IPS-20b (cell line): ENCODE measurements around the gene PARL.

Experiments
- H3K27ac ChIP-seq: one replicate; pipeline ENCODE4 v1.5.1; 2013; ENCODE audit warnings: low read length
- H3K27me3 ChIP-seq: 2 replicates; pipeline ENCODE4 v1.6.1; 2013; ENCODE audit warnings: mild to moderate bottlenecking, low read length, inconsistent platforms; ENCODE audit not compliant: insufficient read depth
- H3K36me3 ChIP-seq: 2 replicates; pipeline ENCODE4 v1.6.1; 2013; ENCODE audit warnings: low read depth, mild to moderate bottlenecking, inconsistent platforms, low read length, moderate library complexity; ENCODE audit not compliant: insufficient read depth
- H3K4me1 ChIP-seq: 2 replicates; pipeline ENCODE4 v1.6.1; 2013; ENCODE audit warnings: mild to moderate bottlenecking, control low read depth, inconsistent platforms, low read length, moderate library complexity; ENCODE audit not compliant: insufficient read depth
- H3K4me3 ChIP-seq: 2 replicates; pipeline ENCODE4 v1.5.1; 2013; ENCODE audit warnings: mild to moderate bottlenecking, low read length, inconsistent platforms
- H3K9ac ChIP-seq: 2 replicates; pipeline ENCODE4 v1.6.1; 2013; ENCODE audit warnings: low read depth, mild to moderate bottlenecking, inconsistent platforms, low read length, moderate library complexity
- H3K9me3 ChIP-seq: 2 replicates; pipeline ENCODE4 v1.6.1; 2013; ENCODE audit warnings: mild to moderate bottlenecking, low read depth, low read length, inconsistent platforms; ENCODE audit not compliant: insufficient read depth

The PARL gene

DNA sequence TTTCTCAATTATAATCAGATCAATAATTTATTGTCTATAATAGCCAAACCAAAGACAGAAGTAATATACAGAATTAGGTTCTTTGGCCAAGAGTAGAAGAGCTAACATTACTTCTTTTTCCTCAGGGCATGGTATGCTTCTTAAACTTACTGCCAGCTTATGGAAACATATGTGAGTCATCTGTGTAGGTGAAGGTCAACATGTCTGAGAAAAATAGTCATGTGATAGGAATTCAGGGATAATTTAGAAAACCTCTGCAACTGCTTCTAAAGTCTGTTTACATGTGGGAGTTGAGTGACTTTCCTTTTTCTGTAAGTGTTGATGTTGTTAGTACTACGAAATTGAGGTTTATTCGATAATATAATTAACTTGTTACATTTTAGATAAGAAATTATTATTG is 40.1 kb downstream of the PARL start:
- no peak overlapping the region for H3K27ac ChIP-seq
- H3K9me3 ChIP-seq = no peaks in the 10 kb centered on the region
- no peaks in the 10 kb centered on the region for H3K27me3 ChIP-seq
- no peaks in the 10 kb centered on the region for H3K4me1 ChIP-seq
- H3K36me3 ChIP-seq = peaks cover 75% of the 10 kb centered on the region
- no peak overlapping the region for H3K4me3 ChIP-seq
- H3K9ac ChIP-seq = no peak overlapping the region

DNA sequence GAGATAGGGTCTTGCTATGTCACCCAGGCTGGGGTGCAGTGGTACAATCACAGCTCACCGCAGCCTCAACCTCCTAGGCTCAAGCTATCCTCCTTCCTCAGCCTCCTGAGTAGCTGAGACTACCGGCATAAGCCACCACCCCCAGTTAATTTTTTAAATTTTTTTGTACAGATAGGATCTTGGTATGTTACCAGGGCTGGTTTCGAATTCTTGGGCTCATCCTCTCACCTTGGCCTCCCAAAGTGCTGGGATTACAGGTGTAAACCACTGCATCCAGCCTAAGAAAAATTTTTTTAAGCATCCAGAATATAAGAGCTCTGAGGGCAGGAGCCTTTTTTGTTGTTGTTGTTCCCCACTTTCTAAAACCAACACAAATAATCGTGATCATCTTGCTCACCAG is 44.9 kb downstream of the PARL start:
- no peaks in the 10 kb centered on the region for H3K27me3 ChIP-seq
- H3K9me3 ChIP-seq = no peaks in the 10 kb centered on the region
- no peak overlapping the region for H3K9ac ChIP-seq
- no peak overlapping the region for H3K4me3 ChIP-seq
- H3K27ac ChIP-seq = no peak overlapping the region
- H3K36me3 ChIP-seq = peaks cover 73% of the 10 kb centered on the region
- no peaks in the 10 kb centered on the region for H3K4me1 ChIP-seq

- H3K36me3 ChIP-seq = peaks cover 70% of the 10 kb centered on the region
- H3K4me1 ChIP-seq = no peaks in the 10 kb centered on the region
- no peak overlapping the region for H3K27ac ChIP-seq
- no peak overlapping the region for H3K4me3 ChIP-seq
- H3K9ac ChIP-seq = no peak overlapping the region
- no peaks in the 10 kb centered on the region for H3K27me3 ChIP-seq
- no peaks in the 10 kb centered on the region for H3K9me3 ChIP-seq
These were observed 46.8 kb downstream of the PARL start for GRCh38 chr3:183837894-183838293.

- Histone ChIP-seq H3K27me3 (no peaks in the 10 kb centered on the region), H3K36me3 (peaks cover 72% of the 10 kb centered on the region), H3K4me1 (no peaks in the 10 kb centered on the region), H3K9ac (no peak overlapping the region), H3K9me3 (no peaks in the 10 kb centered on the region), H3K27ac (no peak overlapping the region), H3K4me3 (no peak overlapping the region)
These were observed 47.3 kb downstream of the PARL start for GRCh38 chr3:183837390-183837789.

DNA sequence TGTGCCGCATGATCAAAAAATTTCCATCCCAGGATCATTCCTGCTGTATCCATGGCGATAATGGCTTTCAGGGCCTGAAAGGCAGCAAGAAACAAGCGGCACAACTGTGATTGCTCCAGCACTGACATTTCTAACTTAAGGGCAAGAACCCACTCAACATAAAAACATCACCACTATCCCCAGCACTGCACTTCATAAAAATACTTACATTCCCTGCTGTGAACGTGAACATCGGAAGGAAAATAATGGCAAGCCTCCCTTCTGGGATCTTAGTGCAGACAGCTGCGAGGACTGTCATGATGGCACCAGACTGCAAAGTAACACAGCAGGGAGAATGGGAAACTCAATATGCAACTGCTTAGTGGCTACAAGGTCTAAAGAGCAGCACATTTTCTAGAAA is 51.2 kb downstream of the PARL start:
- Histone ChIP-seq H3K9me3 (no peaks in the 10 kb centered on the region), H3K4me3 (no peak overlapping the region), H3K4me1 (no peaks in the 10 kb centered on the region), H3K36me3 (peaks cover 47% of the 10 kb centered on the region), H3K9ac (no peak overlapping the region), H3K27me3 (no peaks in the 10 kb centered on the region), H3K27ac (no peak overlapping the region)

DNA sequence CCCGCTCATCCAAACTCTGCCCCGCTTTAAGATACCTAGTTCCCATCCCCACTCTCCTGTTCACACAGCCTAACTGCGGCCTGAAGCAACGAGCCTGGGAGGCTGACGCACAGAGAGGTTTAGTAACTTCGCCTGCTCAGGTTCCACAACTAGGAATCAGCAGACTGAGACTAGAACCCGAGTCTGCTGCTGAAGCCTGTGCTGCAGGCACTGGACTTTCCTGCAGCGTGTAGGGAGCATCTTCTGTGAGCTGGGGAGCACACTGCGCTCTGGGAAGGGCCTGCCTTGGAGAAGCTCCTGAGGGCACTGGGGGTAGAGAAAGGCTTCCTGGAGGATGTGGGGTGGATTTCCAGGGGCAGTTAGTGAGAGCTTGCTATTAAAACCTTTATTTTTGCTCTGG is 54.5 kb downstream of the PARL start:
- no peak overlapping the region for H3K9ac ChIP-seq
- no peaks in the 10 kb centered on the region for H3K9me3 ChIP-seq
- H3K4me1 ChIP-seq = no peaks in the 10 kb centered on the region
- no peak overlapping the region for H3K27ac ChIP-seq
- H3K36me3 ChIP-seq = peaks cover 40% of the 10 kb centered on the region
- H3K27me3 ChIP-seq = no peaks in the 10 kb centered on the region
- no peak overlapping the region for H3K4me3 ChIP-seq

- Histone ChIP-seq H3K4me3 (no peak overlapping the region), H3K9ac (no peak overlapping the region), H3K27me3 (peaks cover 4% of the 10 kb centered on the region; the same call in 1 of the 2 replicates), H3K36me3 (peaks cover 35% of the 10 kb centered on the region), H3K4me1 (no peaks in the 10 kb centered on the region; the same call in 1 of the 2 replicates), H3K27ac (no peak overlapping the region), H3K9me3 (no peaks in the 10 kb centered on the region)
These were observed 55.2 kb downstream of the PARL start for GRCh38 chr3:183829466-183829865.

GRCh38 chr3:183828538-183828870 is 56.2 kb downstream of the PARL start:
- no peak overlapping the region for H3K9ac ChIP-seq
- peaks cover 14% of the 10 kb centered on the region for H3K27me3 ChIP-seq
- H3K36me3 ChIP-seq = peaks cover 30% of the 10 kb centered on the region
- no peak overlapping the region for H3K27ac ChIP-seq
- H3K4me3 ChIP-seq = no peak overlapping the region
- peaks cover 3% of the 10 kb centered on the region; the same call in 1 of the 2 replicates for H3K4me1 ChIP-seq
- no peaks in the 10 kb centered on the region for H3K9me3 ChIP-seq

DNA sequence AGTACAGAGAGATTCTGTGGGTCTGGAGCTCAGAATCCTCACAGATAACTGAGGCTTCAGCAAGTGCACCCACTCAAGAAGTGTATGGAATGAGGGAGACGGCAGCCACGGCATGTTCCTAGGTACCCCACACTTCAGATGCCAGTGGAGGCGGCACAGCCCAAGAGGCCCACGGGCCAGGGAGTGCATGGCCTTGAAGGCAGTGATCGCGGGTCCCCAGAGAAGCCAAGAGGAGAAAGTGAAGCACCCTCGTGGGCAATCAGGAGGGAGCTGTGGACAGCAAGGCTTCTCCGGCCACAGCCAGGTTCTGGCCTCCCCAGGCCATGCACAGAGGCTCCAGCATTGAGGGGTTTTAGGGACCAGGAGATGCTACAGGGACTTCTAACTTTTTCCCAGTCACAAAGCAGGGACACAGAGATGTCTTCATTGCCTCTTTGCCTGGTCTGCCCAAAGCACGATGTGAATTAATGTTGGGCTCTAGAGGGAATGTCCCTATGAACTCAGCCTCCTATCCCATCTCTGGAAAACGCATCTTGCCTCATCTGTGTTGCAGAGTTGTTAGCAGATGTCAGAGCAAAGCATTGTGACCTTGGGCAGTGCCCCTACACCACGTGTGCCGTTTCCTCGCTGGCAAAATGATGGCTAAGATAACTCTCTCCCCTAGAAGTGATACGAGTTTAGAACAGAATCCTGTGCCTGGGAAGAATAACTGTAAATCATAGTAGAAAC is 56.7 kb downstream of the PARL start:
- H3K4me1 ChIP-seq = peaks cover 3% of the 10 kb centered on the region; the same call in 1 of the 2 replicates
- no peaks in the 10 kb centered on the region for H3K9me3 ChIP-seq
- H3K4me3 ChIP-seq = no peak overlapping the region
- H3K9ac ChIP-seq = no peak overlapping the region
- peaks cover 17% of the 10 kb centered on the region for H3K27me3 ChIP-seq
- no peak overlapping the region for H3K27ac ChIP-seq
- H3K36me3 ChIP-seq = peaks cover 25% of the 10 kb centered on the region

GRCh38 chr3:183826448-183827250 is 58.0 kb downstream of the PARL start:
- no peak overlapping the region for H3K27ac ChIP-seq
- no peaks in the 10 kb centered on the region for H3K9me3 ChIP-seq
- peaks cover 16% of the 10 kb centered on the region for H3K36me3 ChIP-seq
- peaks cover 17% of the 10 kb centered on the region for H3K27me3 ChIP-seq
- H3K4me1 ChIP-seq = peaks cover 3% of the 10 kb centered on the region; the same call in 1 of the 2 replicates
- no peak overlapping the region for H3K4me3 ChIP-seq
- no peak overlapping the region for H3K9ac ChIP-seq

DNA sequence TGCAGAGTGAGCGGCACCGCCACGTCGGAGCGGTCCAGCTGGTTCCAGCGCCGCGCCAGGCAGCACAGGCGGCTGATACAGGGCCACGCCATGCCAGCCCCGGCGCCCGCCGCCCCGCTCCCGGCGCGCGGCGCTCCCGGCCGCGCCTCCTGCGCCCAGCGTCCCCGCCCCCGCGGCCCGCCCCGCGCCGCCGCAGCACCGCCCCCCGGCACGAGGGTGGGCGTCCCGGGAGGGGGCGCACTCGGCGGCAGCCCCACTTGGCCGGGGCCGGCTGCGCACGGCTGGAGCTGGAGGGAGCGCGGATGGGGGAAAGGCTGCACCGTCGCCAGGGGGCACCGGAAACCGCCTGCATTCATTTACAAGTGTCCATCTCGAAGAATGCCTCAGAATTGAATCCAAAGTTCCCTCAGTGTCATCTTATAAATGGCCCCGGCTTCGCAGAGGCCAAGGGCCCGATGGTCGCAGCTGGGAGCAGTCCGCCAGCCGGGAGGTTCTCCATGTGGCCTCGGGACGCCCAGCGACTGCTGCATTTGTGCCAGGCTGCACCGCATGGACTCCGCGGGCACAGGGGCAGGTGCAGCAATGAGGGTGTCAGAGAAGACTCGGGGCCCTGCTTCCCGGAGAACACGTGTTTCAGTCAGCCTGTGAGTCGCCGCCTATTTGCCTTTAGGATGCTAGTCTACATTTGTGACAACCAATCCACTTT is 59.1 kb downstream of the PARL start, which contains the start of gene MAP6D1:
MAP6D1 (minus strand) TSS at position 122 of the 706 bp plus-strand sequence; CDS start at position 92, 30 bp downstream.
- Histone ChIP-seq H3K4me1 (peaks cover 3% of the 10 kb centered on the region; the same call in 1 of the 2 replicates), H3K9ac (peak within 1 kb of the TSS; percentile 27; the same call in 1 of the 2 replicates), H3K27me3 (peaks cover 17% of the 10 kb centered on the region), H3K4me3 (peak within 1 kb of the TSS; percentile 65), H3K36me3 (peaks cover 10% of the 10 kb centered on the region), H3K27ac (no peak within 1 kb of the TSS), H3K9me3 (no peaks in the 10 kb centered on the region)
